Neural cell (in vitro differentiated cells): Measurements from ENCODE around the gene SLX4. TPM values are rescaled to one million over a fixed set of nuclear protein-coding genes. Genes with fewer than 3 reads are reported as not detected.

ENCODE experiments used
- H2AFZ ChIP-seq: fragments of 200-600, 300-800 bp; sonication (generic), shearing (Covaris generic); 2 replicates; pipeline ENCODE4 v1.6.0; 2014; ENCODE audit warnings: low read depth, mild to moderate bottlenecking, antibody characterized with exemption, low read length, moderate library complexity
- H3F3A ChIP-seq: fragments of 200-600 bp; shearing (Covaris generic); 2 replicates; pipeline ENCODE4 v1.6.1; 2016; ENCODE audit warnings: mild to moderate bottlenecking, moderate library complexity, mixed read lengths, antibody characterized with exemption, low read length; ENCODE audit not compliant: insufficient read depth, poor library complexity, severe bottlenecking
- H3K27ac ChIP-seq: fragments of 200-600, 300-800 bp; sonication (generic), shearing (Covaris generic); 2 replicates; pipeline ENCODE4 v1.5.1; 2014; ENCODE audit warnings: mild to moderate bottlenecking, low read length, moderate library complexity
- H3K27me3 ChIP-seq: fragments of 300-800, 200-600 bp; sonication (generic), shearing (Covaris generic); 2 replicates; pipeline ENCODE4 v1.6.0; 2014; ENCODE audit warnings: mild to moderate bottlenecking, low read depth, low read length, moderate library complexity; ENCODE audit not compliant: insufficient read depth
- H3K36me3 ChIP-seq: fragments of 300-800, 200-600 bp; sonication (generic), shearing (Covaris generic); 2 replicates; pipeline ENCODE4 v1.5.1; 2014; ENCODE audit warnings: mild to moderate bottlenecking, antibody characterized with exemption, low read length, moderate library complexity; ENCODE audit not compliant: insufficient read depth
- H3K4me2 ChIP-seq: fragments of 300-800, 200-600 bp; sonication (generic), shearing (Covaris generic); 2 replicates; pipeline ENCODE4 v1.6.0; 2014; ENCODE audit warnings: mild to moderate bottlenecking, low read length
- H3K4me3 ChIP-seq: fragments of 300-800, 200-600 bp; sonication (generic), shearing (Covaris generic); 2 replicates; pipeline ENCODE4 v1.5.1; 2014; ENCODE audit warnings: mild to moderate bottlenecking, low read length, moderate library complexity
- H3K79me2 ChIP-seq: fragments of 200-600 bp; shearing (Covaris generic); replicated peaks from 2 replicates; pipeline ENCODE4 v1.6.0; 2014; ENCODE audit warnings: mild to moderate bottlenecking, low read length, moderate library complexity; ENCODE audit not compliant: insufficient read depth
- H3K9ac ChIP-seq: fragments of 300-800, 200-600 bp; sonication (generic), shearing (Covaris generic); 2 replicates; pipeline ENCODE4 v1.6.1; 2016; ENCODE audit warnings: mild to moderate bottlenecking, low read length, mixed read lengths
- H3K9me2 ChIP-seq: fragments of 200-600 bp; shearing (Covaris generic); 2 replicates; pipeline ENCODE4 v1.6.1; 2016; ENCODE audit warnings: mild to moderate bottlenecking, low read length, mixed read lengths; ENCODE audit not compliant: insufficient read depth
- H3K9me3 ChIP-seq: fragments of 200-600, 300-800 bp; sonication (generic), shearing (Covaris generic); 2 replicates; pipeline ENCODE4 v1.6.1; 2016; ENCODE audit warnings: mild to moderate bottlenecking, mixed run types, low read length, moderate library complexity, mixed read lengths
- H4K20me1 ChIP-seq: fragments of 200-600 bp; shearing (Covaris generic); 2 replicates; pipeline ENCODE4 v1.6.1; 2016; ENCODE audit warnings: mild to moderate bottlenecking, mixed run types; ENCODE audit not compliant: insufficient read depth
- CTCF ChIP-seq: fragments of 450-650 bp; IDR thresholded peaks from 2 replicates; pipeline ENCODE4 v1.5.1; 2014; ENCODE audit warnings: antibody characterized with exemption, mild to moderate bottlenecking, moderate library complexity; ENCODE audit not compliant: poor library complexity, severe bottlenecking
- EP300 ChIP-seq: fragments of 450-650 bp; conservative IDR thresholded peaks from 2 replicates; pipeline ENCODE4 v1.6.1; 2014; ENCODE audit warnings: antibody characterized with exemption, mild to moderate bottlenecking, moderate library complexity; ENCODE audit not compliant: poor library complexity, severe bottlenecking
- EZH2 ChIP-seq: fragments of 200-600, 300-800 bp; shearing (Covaris generic), sonication (generic); IDR thresholded peaks from 2 replicates; pipeline ENCODE4 v1.6.1; 2014; ENCODE audit warnings: antibody characterized with exemption, low read length, borderline replicate concordance, mild to moderate bottlenecking; ENCODE audit not compliant: insufficient read depth, poor library complexity, severe bottlenecking
- MXI1 ChIP-seq: fragments of 450-650 bp; conservative IDR thresholded peaks from 2 replicates; pipeline ENCODE4 v1.6.1; 2014; ENCODE audit warnings: antibody characterized with exemption, mild to moderate bottlenecking; ENCODE audit not compliant: poor library complexity, severe bottlenecking
- POLR2AphosphoS5 ChIP-seq: IDR thresholded peaks from 2 replicates; pipeline ENCODE4 v1.6.1; 2012
- RAD21 ChIP-seq: fragments of 450-650 bp; conservative IDR thresholded peaks from 2 replicates; pipeline ENCODE4 v1.6.1; 2014; ENCODE audit warnings: antibody characterized with exemption, mild to moderate bottlenecking, moderate library complexity
- REST ChIP-seq: IDR thresholded peaks from 2 replicates; pipeline ENCODE4 v1.6.1; 2012; ENCODE audit warnings: borderline replicate concordance
- SMC3 ChIP-seq: fragments of 450-650 bp; conservative IDR thresholded peaks from 2 replicates; pipeline ENCODE4 v1.6.1; 2014; ENCODE audit warnings: antibody characterized with exemption, mild to moderate bottlenecking, moderate library complexity; ENCODE audit not compliant: poor library complexity
- TAF1 ChIP-seq: IDR thresholded peaks from 2 replicates; pipeline ENCODE4 v1.6.1; 2012; ENCODE audit warnings: low read depth
- polyA plus RNA-seq: library from polyadenylated mRNA; depleted of rRNA; stranded (reverse); fragments of >200 nt; gene quantifications from 2 replicates; pipeline ENCODE4 v1.2.3, GENCODE V29; 2014

Gene SLX4
- polyA plus RNA-seq, 1 donor from 2014 or later, result 2.9 TPM

- H3K4me3 ChIP-seq, result no peak overlapping the region
- H3K9ac ChIP-seq, result no peak overlapping the region
- H3K79me2 ChIP-seq, result no peaks in the 10 kb centered on the region
- no peaks in the 10 kb centered on the region for H3K36me3 ChIP-seq
- H3F3A ChIP-seq, result no peaks in the 10 kb centered on the region
- H4K20me1 ChIP-seq, result no peaks in the 10 kb centered on the region
- H3K4me2 ChIP-seq, result no peak overlapping the region
- no peaks in the 10 kb centered on the region for H3K9me2 ChIP-seq
- no peak overlapping the region for H3K27ac ChIP-seq
- H3K9me3 ChIP-seq, result no peaks in the 10 kb centered on the region
- H2AFZ ChIP-seq, result no peak overlapping the region
- no peaks in the 10 kb centered on the region for H3K27me3 ChIP-seq
- no peak for TF ChIP-seq EP300
- no peak for TF ChIP-seq TAF1
- no peak for TF ChIP-seq POLR2AphosphoS5
- no peak for TF ChIP-seq RAD21
- TF ChIP-seq REST, result no peak
- no peak for TF ChIP-seq SMC3
- no peak for TF ChIP-seq CTCF
- no peak for TF ChIP-seq EZH2
- no peak for TF ChIP-seq MXI1
Observed at GRCh38 chr16:3578610-3579551, 32.5 kb downstream of the SLX4 start.

GRCh38 chr16:3578121-3578520, 33.3 kb downstream of the SLX4 start:
- no peak overlapping the region for H3K4me2 ChIP-seq
- H3K27ac ChIP-seq, result no peak overlapping the region
- no peaks in the 10 kb centered on the region for H3K27me3 ChIP-seq
- no peaks in the 10 kb centered on the region for H3K9me2 ChIP-seq
- no peak overlapping the region for H3K4me3 ChIP-seq
- no peaks in the 10 kb centered on the region for H3K9me3 ChIP-seq
- TF ChIP-seq SMC3, result no peak
- no peak for TF ChIP-seq REST
- TF ChIP-seq EZH2, result no peak
- TF ChIP-seq MXI1, result no peak
- no peak for TF ChIP-seq POLR2AphosphoS5
- no peak for TF ChIP-seq TAF1
- TF ChIP-seq CTCF, result no peak
- no peak for TF ChIP-seq RAD21
- no peak for TF ChIP-seq EP300
- H3F3A ChIP-seq, result no peaks in the 10 kb centered on the region
- no peak overlapping the region for H3K9ac ChIP-seq
- no peaks in the 10 kb centered on the region for H4K20me1 ChIP-seq
- H2AFZ ChIP-seq, result no peak overlapping the region
- no peaks in the 10 kb centered on the region for H3K79me2 ChIP-seq
- no peaks in the 10 kb centered on the region for H3K36me3 ChIP-seq
